SKM-1 (cell line): ENCODE data around the gene TMPRSS6.

Source experiments
- DNase-seq: peaks from one replicate; lab custom pipeline; 2025; ENCODE audit not compliant: unreplicated experiment; lab: John Stamatoyannopoulos, UW

TMPRSS6 gene

DNA sequence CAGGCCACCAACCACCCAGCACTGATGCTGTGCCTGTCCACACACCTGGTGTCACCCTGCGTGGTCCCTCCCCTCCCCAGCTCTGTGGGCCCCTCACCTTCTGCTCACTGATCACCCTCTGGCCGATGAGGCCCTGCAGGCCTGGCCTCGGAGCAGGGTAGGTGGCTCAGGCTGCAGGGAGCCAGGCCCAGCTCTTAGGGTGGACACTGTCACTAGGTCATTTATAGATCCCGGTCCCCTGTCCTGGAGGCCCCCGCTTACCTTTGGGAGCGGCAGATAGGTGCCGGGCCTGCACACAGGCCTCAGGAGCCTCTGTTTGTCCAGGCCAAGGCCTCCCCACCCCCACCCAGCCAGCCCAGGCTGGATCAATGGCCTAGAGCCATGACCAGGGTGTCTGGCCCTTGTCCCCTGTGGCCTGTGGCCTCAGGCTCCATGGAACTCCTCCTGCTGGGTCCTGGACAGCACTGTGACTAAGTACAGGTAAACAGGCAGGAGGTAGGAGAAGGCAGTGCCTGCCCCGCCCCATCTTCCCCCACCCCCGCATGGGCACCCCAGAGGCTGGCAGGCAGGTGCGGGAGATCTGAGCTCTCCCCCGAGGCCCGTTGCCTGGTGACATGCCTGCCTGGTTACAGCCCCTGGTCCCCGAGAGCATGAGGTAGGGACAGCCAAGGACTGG, at the start of gene TMPRSS6:
TSS of gene TMPRSS6 (minus strand) at position 472 of the 676 bp plus-strand sequence. CDS start 6,296 bp downstream, outside the sequence.
- DNase-seq: no peak

DNA sequence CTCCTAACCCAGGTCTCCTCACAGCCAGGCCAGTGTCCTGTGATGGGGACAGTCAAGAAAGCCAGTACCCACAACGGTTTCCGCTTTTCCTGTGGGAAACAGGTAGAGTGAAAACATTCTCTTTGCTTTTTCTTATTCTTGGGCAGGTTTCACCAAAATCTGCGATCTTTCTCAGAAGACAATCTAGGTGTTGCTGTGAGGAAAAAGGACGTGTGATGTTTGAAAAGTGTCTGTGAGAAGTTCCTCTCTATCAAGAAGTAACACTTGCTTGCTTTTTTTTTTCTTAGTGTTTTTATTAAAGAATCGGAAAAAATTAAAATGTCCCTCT, 49.4 kb upstream of the TMPRSS6 start:
- no peak for DNase-seq

DNA sequence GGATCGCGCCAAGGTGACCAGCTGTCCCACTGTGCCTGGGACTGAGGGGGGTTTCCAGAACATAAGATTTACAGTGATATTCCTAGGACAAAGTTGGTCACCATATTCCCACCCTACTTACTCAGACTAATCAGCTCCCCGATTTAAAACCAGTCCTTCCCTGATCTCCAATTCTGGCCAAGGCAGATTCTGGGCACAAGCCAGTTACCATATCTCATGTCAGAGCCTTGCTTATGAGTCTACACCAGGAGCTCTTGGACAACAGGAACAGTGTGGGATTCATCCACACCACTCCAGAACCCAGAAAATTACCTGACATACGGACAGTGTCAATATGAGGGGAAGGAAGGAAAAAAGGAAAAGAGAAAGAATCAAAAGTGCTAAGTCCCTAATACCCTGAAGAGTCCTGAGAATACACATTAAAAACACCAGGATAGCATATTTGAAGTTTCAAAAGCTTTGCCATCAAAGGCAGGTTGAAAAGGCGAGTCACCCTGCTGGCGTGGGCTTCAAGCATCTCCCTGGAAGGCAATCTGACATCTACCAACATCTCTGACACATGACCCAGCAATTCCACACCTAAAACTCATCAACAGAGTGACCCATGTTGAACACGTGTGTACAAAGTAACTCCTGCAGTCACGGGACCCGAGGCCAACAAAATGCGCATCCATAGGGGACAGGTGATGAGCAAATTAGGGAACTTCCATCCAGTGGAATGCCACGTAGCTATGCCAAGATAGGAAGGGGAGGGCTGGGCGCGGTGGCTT, 48.2 kb upstream of the TMPRSS6 start:
- no peak for DNase-seq

DNA sequence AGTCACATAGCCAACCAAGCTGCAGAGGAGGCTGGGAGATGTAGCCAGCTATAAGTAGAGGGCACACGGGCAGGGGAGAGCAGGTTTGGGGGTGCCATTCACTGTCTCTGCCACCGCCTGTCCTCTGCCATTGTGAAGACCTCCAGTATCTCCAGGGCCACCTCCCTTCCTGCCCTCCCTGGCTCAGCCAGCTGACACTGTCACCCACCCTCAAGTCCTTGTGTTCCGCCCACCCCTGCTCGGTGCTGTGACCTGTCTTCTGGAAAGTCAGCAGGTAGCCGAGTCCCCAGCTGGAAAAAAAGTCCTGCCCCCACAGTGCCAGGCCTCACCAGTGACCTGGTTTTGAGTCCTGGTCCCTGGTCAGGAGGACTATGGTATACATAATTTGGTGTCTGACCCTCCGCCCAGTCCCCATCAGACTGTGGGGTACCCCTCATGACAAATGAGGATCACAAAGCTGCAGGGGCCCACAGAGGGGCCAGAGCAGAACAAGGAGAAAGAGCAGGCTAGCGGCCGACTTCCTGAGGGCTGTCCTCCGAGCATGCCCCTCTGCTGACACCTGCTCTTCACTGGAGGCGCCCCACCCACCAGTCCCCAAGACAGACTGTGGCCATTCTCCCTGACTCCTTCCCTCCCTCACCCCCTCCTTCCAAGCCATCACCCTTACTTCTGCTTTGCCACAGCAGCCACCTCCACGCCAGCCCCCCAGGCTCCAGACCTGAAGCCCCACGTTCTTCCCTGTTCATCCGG, 47.3 kb upstream of the TMPRSS6 start:
- no peak for DNase-seq

DNA sequence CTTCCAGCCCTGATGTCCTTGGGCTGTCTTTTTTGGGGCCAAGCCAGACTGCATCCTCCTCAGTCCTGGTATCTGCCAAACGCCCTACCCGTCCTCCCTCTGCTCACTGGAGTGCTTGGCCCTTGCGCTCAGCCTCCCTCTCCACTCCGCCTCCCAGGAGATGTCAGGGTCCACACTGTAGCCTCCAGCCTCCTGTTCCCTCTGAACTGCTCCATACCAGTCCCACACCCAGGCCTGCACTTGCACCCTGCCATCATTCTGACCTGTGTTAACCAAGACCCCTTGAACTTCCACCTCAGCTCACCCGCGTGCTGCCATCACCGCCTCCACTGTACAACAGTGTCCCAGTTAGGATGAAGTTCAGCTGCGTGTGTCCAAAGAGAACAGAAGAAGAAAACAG, 46.5 kb upstream of the TMPRSS6 start:
- no peak for DNase-seq

DNA sequence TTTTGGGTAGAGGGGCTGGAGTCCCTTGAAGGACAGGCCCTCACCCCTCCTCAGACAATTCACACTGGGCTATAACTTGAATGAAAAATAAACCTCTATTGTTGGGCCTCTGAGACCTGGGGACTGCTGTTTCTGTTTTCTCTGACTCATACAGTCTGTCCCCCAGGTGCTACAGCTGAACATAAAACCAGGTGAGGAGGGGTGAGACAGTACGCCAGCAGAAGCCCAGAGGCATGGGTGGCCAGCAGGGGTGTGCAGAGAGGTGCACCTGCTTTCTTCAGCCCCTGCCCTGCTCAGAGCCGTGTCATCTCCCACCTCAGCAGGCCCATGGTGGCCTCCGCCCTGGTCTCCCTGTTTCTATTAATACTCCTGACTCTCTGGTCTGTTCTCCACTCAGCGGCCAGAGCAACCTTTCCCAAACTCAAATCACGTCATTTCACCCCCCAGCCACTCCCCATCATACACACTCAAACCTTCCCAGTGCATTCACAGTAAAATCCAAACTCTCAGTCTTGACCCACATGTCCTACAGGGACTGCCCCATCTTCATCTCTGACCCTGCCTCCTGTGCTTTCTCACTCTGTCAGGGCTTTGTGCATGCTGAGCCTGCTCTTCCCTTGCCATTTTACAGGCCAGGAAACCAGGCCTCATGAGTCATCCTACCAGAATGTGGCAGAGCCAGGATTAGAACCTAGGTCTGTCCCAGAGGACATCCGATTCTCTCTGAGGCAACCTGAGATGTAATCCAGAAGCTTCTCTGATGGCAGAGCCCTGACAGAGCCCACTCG, 45.6 kb upstream of the TMPRSS6 start:
- no peak for DNase-seq

DNA sequence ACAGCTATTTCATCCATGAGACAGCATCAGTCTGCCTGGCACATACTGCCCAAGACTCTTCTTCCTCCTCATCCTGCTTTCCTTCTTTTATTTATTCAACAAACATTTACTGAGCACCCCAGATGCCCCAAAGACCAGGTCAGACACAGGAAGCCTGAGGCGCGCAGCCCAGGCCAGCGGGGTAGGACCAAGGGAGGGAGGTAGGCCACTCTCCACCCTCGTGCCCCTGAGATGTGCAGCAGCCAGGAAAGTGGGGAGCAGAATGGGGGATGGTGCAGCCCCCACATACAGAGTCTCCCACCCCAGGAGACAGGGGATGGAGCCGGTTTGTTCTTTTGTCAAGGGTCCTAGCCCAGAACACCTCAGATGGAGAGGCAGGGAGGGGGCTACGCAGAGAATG, 44.4 kb upstream of the TMPRSS6 start:
- no peak for DNase-seq

DNA sequence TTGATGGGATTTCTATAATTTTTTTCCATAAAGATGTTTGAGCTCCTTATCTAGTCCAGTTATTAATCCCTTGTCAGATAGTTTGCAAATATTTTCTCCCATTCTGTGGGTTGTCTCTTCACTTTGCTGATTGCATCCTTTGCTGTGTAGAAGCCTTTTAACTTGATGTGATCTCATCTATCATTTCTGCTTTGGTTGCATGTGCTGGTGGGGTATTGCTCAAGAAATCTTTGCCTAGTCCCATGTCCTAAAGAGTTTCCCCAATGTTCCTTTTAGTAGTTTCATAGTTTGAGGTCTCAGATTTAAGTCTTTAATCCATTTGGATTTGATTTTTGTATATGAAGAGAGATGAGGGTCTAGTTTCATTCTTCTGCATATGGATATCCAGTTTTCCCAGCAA, 41.9 kb upstream of the TMPRSS6 start:
- no peak for DNase-seq

DNA sequence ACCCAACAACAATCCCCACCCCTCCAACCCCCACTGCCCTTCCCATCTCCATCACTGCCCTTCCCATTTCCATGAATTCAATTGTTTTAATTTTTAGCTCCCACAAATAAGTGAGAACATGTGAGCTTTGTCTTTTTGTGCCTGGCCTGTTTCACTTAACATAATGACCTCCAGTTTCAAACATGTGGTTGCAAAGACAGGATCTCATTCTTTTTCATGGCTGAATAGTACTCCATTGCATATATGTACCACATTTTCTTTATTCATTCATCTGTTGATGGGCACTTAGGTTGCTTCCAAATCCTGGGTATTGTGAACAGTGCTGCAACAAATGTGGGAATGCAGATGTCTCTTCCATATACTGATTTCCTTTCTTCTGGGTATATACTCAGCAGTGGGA, 41.2 kb upstream of the TMPRSS6 start:
- no peak for DNase-seq

DNA sequence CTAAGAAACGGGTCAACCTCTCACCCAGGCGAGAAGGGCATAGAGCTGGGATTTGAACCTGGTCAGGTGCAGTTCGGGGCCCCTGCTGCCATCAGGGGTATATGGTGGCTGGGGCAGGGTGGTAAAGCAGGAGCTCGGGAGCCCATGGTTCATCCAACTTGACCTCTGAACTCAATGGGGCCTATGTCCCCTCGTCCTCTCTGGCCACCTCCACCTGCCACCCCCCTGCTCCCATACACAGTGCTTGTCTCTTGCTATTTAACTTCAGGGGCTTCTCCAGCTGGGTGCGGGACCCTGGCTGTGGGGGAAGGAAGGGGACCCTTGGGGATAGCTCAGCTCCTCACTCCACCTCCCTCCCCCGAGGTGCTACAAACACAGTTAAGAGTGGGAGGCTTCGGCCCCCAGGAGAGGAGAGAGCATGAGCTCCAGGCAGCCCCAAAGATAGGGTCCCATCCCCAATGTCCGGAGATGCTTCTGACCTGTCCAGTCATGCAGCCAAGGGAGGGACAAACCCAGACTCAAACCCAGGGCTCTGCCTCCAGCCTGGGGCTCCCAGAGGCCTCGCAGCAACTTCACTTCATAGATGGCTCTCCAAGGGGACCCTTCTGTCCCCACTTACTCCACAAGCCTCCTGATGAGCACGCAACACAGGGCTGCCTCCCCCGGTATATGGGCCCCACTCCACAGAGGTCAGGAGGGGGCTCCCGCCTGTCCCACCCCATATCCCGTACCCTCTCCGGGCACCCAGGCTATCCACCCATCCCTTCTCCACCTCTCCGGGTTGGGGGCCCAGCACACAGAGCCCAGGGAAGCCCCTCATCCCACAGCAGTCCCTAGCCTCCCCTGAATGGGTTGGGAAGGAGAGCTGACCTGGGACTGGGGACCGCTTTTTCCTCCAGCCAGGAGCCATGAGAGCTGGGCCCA, 39.5 kb upstream of the TMPRSS6 start:
- no peak for DNase-seq

DNA sequence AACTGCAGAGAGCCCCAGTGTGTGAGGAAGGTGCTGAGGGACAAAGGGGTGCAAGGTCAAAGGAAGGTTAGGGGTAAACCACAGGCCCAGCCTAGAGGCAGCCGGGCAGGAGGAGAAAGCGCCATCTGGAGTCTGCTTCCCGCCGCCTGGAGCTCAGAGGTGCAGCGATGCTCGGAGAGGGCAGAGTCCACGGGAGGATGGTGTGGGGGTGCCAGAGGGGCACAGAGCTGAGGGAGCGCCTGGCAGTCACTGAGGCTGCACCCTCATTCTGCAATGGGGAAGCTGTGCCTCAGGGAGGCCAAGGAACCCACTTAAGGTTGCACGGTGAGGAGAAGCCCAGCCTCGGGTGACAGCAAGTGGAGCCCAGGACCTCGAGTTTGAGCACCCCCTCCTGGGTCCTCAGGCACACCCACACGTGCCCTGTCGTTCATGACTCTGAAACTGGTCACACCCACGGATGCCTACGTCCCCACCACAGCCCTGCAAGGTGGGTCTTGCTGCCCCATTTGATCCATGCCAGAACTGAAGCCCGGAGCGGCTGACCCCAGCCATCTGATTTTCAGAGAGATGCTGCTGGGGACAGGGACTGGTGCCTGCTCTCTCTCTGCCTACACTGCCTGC, 38.6 kb upstream of the TMPRSS6 start:
- no peak for DNase-seq

DNA sequence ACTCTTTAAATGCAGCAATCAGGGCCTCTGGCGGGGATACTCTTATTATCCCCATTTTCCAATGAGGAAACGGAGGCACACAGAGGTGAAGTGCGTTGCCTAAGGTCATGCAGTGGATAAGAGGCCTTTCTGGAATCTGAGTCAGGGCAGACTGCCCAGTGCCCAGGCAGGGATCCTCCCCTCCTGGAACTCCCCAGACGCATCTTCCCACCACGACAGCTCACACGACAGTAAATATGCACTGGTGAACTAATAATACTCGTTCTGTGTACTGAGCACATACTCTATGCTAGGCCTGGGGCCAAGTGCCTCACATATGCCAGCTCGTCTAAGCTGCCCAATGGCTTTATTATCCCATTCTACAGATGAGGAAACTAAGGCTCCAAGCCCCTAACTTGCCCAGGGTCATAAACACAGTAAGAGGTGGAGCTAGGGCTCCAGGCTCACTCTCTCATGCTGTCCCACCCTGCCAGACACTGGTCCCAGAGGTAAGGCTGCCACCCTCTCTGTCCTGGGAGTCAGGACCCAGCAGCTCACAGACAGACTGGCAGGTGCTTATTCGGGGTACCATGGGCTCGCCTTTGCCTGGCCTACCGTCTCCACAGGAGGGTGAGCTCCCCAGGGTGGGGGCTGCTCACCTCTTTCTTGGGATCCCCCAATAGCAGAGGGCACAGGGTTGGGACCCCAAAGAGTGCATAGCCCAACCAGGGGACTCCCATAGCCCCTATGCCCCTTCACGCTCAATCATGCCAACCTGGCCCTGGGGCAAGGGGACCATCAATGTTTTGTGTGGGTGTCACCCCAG, 37.9 kb upstream of the TMPRSS6 start:
- DNase-seq: no peak

DNA sequence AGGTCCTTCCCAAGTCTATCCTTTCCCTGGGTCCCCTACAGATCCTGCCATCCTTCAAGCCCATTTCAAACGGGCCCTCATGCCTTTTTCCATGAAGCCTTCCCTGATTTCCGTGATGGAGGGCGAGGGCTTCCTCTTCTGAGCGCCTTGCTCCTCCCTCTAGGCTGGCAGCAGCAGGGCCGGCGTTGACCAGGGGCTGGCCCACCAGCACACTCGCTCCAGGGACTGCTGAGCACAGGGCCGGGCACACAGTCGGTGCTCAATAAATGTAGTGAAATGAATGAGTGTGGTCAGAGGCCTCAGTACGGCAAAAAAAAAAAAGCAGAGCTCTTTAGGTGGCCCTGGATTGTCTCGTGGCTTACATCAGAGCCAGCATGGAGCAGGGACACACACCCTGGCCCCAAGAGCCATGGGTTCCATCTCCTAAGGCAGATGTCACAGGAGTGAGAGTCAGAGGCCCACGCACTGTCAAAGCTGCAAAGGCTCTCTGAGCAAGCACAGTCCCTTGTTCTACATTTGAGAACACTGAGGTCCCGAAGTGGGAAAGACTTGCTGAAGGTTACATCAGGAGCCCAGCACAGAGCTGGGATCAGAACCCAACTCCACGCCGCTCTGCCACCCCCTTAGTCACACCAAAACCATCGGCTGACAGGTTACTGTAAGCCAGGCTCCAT, 37.1 kb upstream of the TMPRSS6 start:
- no peak for DNase-seq

DNA sequence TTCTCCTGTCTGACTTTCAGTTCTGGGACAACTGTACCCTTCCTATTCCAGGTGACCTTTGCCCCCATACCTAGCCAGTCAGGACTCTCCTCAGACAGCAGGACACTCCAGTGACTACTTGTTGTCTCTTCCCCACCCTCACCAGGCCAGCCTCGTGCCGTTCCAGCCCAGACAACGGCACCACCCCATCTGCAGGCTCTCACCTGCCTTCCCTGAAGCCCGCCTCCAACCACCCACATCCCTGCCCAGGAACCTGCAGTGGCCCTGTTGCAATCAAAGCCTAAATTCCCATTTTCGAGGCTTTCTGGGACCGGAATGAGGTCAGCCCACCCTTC, 36.5 kb upstream of the TMPRSS6 start:
- no peak for DNase-seq

DNA sequence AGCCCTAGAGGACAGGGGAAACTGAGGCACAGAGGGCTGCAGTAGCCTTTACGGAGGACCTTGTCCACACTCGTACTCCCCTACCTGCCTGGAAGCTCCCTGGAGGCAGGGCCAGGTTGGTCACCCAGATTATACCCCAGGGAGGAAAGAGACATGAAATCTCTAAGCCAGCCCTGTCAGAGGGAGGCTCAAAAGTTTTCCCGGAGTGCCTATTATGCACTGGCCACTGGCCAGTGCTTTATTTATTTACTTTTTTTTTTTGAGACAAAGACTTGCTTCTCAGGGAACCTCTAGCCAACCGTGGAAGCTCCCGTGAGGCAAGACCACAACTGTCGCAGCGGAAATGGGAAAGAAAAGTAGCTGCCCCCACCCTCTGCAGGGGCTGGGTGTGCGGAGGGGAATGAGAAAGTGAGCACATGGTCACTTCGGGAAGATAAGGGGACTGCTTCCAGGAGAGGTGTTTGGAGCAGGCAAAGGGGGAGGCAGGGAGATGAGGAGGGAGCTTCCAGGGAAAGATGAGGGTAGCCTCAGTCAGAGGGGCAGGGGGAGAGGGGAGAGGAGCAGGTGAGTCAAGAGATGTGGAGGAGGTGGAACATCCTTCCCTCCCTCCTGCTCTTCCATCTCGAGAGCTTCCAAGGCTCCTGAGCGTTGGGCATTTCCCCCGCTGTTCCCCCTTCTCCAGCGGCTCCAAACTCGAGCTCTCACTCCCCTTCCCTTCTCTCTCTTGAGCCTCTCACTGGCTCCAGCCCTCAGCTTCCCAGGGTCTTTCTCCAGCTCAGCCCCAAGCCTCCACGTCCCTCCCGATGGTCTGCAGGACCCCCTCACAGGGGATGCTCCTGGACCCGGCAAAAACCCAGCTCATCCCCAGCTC, 35.9 kb upstream of the TMPRSS6 start:
- no peak for DNase-seq

DNA sequence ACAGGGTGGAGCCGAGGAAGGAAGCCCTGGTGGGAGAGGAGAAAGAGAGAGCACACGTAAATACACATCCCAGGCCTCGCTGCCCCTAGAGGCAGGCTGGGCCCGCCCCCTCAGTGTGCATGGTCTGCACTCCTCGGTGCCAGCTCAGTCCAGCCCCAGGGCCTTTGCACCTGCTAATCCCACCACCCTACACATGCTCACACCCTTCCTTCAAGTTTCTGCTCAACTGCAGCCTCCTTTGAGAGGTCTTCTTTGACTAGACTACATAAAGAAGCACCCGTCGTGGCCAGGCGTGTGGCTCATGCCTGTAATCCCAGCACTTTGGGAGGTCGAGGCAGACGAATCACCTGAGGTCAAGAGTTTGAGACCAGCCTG, 34.7 kb upstream of the TMPRSS6 start:
- DNase-seq: no peak

DNA sequence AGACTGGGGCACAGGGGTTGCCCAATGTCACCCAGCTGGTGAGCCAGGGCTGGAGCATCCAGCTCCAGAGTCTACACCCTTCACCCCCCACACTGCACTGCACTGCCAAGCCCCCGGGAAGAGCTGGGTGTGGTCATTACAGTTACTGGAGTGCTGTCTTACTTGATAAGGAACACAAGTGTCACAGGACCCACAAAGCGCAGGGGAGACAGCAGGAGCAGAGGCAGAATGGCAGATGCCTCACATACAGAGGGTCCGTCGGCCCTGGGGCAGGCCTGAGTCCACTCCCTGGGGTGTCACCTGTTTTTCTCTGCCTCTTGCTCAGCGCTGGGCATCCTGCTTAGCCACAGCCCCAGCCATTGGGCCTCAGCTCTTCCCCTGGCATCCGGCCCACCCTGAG, 32.5 kb upstream of the TMPRSS6 start:
- no peak for DNase-seq

DNA sequence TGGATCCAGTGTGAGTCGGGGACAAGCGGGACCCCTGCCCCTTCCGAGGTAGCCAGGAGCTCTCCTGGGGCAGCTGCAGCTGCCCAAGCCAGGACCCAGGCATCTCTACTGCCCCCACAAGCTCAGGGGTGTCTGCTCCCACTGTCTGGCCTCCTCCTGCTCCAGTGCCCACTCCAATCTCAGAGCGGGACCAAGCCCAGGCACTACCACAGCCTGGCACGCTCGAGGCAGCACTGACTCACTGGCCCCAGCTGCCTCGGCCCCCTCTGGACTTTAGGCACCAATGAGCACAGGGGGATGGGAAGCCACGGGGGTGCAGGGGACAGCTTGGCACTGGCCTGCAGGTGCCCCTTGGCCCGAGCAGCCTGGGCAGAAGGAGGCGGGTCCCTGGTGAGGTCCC, 32.0 kb upstream of the TMPRSS6 start:
- DNase-seq: no peak
